Globus pallidus (tissue), 1 donor: ENCODE results near the gene KCNJ4.
"Not testable (repeated sequence)": the region's sequence is repeated elsewhere in the genome, so short reads cannot be mapped to it uniquely, and the experiment has no call there.

ENCODE experiments used
- DNase-seq: peaks from one replicate; pipeline ENCODE4 v3.0.0-alpha.2; 2015; ENCODE audit warnings: low spot score

The KCNJ4 gene

DNA sequence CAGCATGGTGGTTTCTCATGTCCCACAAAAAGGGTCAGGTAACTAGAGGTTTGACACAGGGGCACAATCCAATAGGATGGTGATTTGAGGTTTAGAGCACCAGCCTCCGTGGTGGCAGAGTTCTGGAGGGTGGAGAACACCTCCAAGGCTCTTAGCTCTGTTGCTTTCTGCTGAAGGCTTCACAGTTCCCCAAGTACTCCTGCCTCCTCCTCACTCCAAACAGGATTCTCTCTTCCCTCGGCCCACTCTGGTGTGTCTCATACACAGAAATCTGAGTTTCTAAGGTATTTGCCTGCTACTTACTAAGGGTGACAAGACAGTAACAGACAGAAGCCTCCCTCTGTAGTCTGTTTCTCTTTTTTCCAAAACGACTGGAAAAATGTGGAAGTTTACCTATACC lies 73.6 kb downstream of the KCNJ4 start:
- not testable (repeated sequence) for DNase-seq
